H4 (cell line): ENCODE measurements around the gene NAP1L1. TPM values are rescaled to one million over a fixed set of nuclear protein-coding genes. Genes with fewer than 3 reads are reported as not detected.
"Not testable (repeated sequence)": the region's sequence is repeated elsewhere in the genome, so short reads cannot be mapped to it uniquely, and the experiment has no call there.

ENCODE experiments used
- DNase-seq: peaks from one replicate; pipeline ENCODE4 v3.0.0-alpha.2; 2015; ENCODE audit warnings: low spot score
- total RNA-seq: library from RNA; depleted of rRNA; stranded (reverse); fragments of >200 nt; shearing (Covaris generic); gene quantifications from 2 replicates; pipeline ENCODE4 v1.2.3, GENCODE V29; 2014; rRNA removed

NAP1L1 gene
- total RNA-seq, 1 experiment from 2014 or later: 299 TPM

DNA sequence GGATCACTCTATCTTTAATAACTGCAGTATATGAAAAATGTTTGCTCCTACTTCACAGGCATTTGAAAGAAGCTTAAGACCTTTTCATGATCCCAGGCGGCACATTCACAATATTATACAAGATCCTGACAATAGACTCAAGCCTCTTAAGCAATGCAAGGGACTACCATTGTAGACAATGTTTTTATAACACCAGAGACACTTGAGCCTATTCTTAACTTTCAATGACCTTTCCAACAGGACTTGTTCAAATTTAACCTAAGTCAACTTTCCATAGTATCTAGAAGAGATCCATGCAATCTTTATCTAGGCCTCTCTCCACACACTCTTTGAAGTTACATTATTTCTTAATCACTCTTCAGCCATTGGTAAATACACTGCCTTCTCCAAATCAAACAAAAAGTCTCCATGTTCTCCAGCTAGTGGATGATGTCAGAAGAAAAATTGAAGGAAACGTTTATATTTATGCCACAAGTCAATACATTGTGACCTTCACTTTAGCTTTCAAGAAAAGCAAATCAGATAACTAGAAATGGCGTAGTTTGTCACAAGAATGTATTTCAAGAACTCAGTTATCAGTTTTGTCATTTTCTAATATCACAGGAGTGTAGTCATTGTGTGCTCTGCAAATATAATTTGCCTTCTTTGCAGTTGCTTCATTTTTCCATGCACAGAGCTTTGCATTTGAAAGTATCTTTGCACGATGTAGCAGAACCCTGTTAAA, 94.1 kb downstream of the NAP1L1 start:
- DNase-seq: no peak

DNA sequence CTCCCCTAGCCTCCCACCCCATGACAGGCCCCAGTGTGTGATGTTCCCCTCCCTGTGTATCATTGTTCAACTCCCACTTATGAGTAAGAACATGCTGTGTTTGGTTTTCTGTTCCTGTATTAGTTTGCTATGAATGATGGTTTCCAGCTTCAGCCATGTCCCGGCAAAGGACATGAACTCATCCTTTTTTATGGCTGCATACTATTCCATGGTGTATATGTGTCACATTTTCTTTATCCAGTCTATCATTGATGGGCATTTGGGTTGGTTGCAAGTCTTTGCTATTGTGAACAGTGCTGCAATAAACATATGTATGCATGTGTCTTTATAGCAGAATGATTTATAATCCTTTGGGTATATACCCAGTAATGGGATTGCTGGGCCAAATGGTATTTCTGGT, 96.8 kb downstream of the NAP1L1 start:
- not testable (repeated sequence) for DNase-seq

Other genes with a start within 250 kb of the NAP1L1 start
- gene PHLDA1, start 52.9 kb downstream of the NAP1L1 start, total RNA-seq: 19.5 and 25.1 TPM in 2 replicates